AG04450 (cell line): ENCODE results near the gene SPI1. TPM values are rescaled to one million over a fixed set of nuclear protein-coding genes. Genes with fewer than 3 reads are reported as not detected.

ENCODE experiments used
- CTCF ChIA-PET: fragments of 300-600, 350-600 bp; formaldehyde crosslinking; extraction: SDS; loops from one replicate; lab custom pipeline; 2022; ENCODE audit warnings: antibody characterized with exemption, inconsistent platforms; lab: Charles Lee
- POLR2A ChIA-PET: fragments of 350-600 bp; formaldehyde crosslinking; extraction: SDS; loops from one replicate; lab custom pipeline; 2021; ENCODE audit warnings: antibody characterized with exemption, inconsistent platforms; lab: Yijun Ruan, JAX
- DNase-seq: peaks from one replicate; pipeline ENCODE4 v3.0.0-alpha.2; 2011; ENCODE audit warnings: low read depth, low spot score
- H3K27ac ChIP-seq: one replicate; pipeline ENCODE4 v1.5.1; 2012; ENCODE audit warnings: low read depth, low read length, control low read depth
- H3K27me3 ChIP-seq: one replicate; pipeline ENCODE4 v1.6.0; 2012; ENCODE audit warnings: low read length; ENCODE audit not compliant: control insufficient read depth, insufficient read depth
- H3K4me3 ChIP-seq: 2 replicates; pipeline ENCODE4 v1.5.1; 2011; ENCODE audit warnings: mild to moderate bottlenecking, low read depth, low read length, control low read depth
- H3K9me3 ChIP-seq: 2 replicates; pipeline ENCODE4 v1.5.1; 2012; ENCODE audit warnings: low read length; ENCODE audit not compliant: control insufficient read depth, insufficient read depth
- polyA plus RNA-seq: library from polyadenylated mRNA; depleted of rRNA; stranded (reverse); fragments of >200 nt; gene quantifications from 2 replicates; pipeline ENCODE4 v1.2.3, GENCODE V29; 2011
- TF ChIP-seq, protein P1 (sequence below): IDR thresholded peaks from 2 replicates; pipeline ENCODE4 v1.5.1; 2011; ENCODE audit warnings: low read depth, low read length, control low read depth, inconsistent platforms

Gene SPI1
- polyA plus RNA-seq, 1 experiment = not detected

DNA sequence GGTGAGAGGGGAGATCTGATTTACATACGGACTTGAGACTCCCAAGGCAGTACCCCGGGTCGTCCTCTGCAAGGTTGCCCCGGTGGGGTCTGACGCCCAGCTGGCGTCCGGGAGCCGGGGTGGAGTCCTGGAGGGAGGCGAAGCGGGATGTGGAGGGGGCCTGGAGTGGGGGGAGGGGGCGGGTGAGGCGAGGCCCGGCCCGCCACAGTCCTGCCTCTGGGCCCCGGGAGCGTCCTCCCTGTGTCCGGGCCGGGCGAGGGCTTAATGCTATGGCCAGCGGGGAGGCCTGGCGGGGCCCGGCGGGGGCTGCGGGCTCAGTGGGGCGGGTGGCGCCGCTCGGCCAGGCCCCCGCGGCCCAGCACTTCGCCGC lies 23.4 kb downstream of the SPI1 start:
- H3K27me3 ChIP-seq = no peaks in the 10 kb centered on the region
- CTCF ChIA-PET = interaction anchor here (0.6 to 2.5 kb wide), 63 partner anchors 9 to 453 kb away, joined by 3 to 43 read pairs (median 5); partner anchors contain the start of genes ACP2, ARFGAP2, DDB2 and NR1H3
- H3K27ac ChIP-seq = no peak overlapping the region
- no peak overlapping the region; the same call in 1 of the 2 replicates for H3K4me3 ChIP-seq
- TF ChIP-seq, protein P1, sequence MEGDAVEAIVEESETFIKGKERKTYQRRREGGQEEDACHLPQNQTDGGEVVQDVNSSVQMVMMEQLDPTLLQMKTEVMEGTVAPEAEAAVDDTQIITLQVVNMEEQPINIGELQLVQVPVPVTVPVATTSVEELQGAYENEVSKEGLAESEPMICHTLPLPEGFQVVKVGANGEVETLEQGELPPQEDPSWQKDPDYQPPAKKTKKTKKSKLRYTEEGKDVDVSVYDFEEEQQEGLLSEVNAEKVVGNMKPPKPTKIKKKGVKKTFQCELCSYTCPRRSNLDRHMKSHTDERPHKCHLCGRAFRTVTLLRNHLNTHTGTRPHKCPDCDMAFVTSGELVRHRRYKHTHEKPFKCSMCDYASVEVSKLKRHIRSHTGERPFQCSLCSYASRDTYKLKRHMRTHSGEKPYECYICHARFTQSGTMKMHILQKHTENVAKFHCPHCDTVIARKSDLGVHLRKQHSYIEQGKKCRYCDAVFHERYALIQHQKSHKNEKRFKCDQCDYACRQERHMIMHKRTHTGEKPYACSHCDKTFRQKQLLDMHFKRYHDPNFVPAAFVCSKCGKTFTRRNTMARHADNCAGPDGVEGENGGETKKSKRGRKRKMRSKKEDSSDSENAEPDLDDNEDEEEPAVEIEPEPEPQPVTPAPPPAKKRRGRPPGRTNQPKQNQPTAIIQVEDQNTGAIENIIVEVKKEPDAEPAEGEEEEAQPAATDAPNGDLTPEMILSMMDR = no peak
- DNase-seq = no peak
- POLR2A ChIA-PET = no interaction called here
- H3K9me3 ChIP-seq = no peaks in the 10 kb centered on the region; the same call in 1 of the 2 replicates

DNA sequence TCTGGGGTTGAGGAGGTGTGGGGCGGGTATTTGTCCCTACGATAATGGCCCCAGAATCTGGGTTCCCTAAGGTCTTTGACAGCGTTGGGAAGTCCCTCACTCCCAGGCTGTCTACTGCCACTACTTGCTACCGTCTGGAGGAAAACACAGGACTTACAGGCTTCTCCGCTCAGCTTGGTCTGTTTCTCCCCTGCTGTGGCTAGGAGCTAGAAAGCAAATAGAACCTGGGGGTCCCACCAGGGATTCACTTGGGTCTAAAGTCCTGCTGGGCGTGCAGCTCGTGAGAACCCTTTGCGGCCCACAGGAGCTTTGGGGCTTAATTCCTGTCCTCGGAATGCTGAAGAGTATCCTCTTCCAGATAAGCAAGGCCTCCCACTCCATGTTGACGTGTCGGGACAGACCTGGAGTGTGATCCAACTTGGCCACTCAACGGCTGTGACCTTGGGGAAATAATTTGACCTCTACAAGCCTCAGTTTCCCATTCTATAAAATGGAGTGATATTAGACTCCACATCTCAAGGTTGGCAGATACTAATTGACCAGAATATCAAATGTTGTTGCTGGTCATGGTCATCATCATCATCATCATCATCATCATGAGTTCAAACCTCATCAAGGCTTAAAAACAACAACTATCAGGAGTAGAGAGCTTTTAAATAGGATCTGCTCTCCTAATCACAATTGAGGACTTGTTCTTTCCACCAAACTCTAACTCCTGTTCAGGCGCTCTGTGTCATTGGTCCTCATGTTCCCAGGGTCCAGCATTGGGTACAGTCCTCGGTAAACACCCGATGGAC lies 24.2 kb downstream of the SPI1 start:
- CTCF ChIA-PET = interaction anchor here (0.6 to 2.5 kb wide), 21 partner anchors 11 to 201 kb away, joined by 3 to 43 read pairs (median 7); partner anchors contain the start of genes ARFGAP2, NR1H3 and PACSIN3
- TF ChIP-seq, protein P1 = no peak
- H3K27ac ChIP-seq = no peak overlapping the region
- no peak for DNase-seq
- POLR2A ChIA-PET = no interaction called here
- no peaks in the 10 kb centered on the region; the same call in 1 of the 2 replicates for H3K9me3 ChIP-seq
- no peaks in the 10 kb centered on the region for H3K27me3 ChIP-seq
- no peak overlapping the region for H3K4me3 ChIP-seq

DNA sequence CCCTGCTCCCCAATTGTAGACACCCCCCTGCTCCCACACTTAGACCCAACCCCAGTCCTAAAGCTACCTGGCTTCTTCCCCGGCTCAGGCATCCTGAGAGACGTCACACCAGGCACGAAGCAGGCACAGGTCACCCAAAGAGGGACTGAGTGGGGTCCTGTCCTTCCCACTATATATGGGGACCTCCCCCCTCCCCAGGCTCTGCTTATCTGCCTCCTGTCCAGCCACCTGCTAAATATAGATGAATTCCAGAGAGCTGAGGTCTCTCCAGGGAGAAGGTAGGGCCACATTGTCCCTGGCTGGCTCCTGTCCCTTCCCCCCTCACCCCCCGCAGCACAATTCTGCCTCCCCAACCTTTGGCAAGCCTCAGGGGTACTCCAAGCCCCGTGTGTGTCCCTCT lies 25.8 kb downstream of the SPI1 start, which contains the start of gene MYBPC3:
MYBPC3 (minus strand) TSS at position 147 of the 400 bp plus-strand sequence; CDS start at position 92, 55 bp downstream.
- Histone ChIP-seq H3K27me3 (peaks cover 3% of the 10 kb centered on the region), H3K4me3 (no peak within 1 kb of the TSS), H3K27ac (no peak within 1 kb of the TSS), H3K9me3 (no peaks in the 10 kb centered on the region; the same call in 1 of the 2 replicates)
- no peak for DNase-seq
- CTCF ChIA-PET = interaction anchor here (1.1 kb wide), 1 partner anchor 95 kb away, joined by 4 read pairs; the partner anchor contains the start of gene NR1H3
- POLR2A ChIA-PET = no interaction called here
- TF ChIP-seq, protein P1 = no peak

DNA sequence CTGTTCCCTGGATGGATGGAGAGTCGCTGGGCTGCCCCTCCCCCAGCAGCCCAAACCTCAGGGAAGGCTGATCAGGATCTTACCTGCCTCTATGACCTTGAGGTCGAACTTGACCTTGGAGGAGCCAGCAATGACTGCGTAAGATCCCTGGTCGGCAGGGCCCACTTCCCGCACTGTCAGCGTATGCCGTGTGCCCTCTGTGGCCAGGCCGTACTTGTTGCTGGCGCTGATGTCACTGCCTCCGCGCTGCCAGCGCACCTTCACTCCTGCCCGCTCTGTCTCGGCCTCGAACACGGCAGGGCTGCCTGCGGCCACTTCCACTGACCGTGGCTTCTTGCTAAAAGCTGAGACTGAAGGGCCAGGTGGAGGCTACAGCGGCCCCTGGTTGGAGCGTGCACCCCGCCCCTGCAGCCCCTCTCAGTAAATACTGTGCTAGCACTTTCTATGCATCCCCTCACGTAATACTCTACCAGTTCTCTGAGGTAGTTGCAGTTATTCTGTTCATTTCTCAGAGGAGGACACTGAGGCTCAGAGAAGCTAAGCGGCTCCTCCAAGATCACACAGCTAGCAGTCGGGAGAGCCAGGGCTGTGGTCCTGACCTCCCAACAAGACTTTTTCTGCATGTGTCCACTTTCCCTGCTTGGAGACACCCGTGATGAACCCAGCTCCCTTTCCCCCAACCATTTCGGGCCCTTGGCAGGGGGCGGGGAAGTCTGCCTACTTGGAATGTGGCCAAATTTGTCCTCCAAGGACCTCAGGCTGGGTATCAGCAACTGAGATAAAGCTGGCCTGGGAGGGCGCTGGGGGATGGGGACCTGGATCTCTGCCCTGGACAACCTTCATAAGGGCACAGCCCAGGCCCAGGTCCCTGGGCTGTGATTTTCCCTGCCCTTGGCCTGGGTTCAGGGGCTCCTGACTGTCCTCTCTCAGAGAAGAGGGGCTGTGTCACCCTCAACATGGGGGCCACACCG lies 26.9 kb downstream of the SPI1 start:
- Histone ChIP-seq H3K27ac (no peak overlapping the region), H3K9me3 (no peaks in the 10 kb centered on the region; the same call in 1 of the 2 replicates), H3K4me3 (no peak overlapping the region), H3K27me3 (peaks cover 13% of the 10 kb centered on the region)
- ChIA-PET CTCF (interaction anchor here (1.1 kb wide), 1 partner anchor 94 kb away, joined by 4 read pairs; the partner anchor contains the start of gene NR1H3), POLR2A (interaction anchor here (0.6 kb wide), 1 partner anchor 15 kb away, joined by 6 read pairs; no protein-coding TSS in a partner anchor)
- TF ChIP-seq, protein P1 = no peak
- DNase-seq = no peak
